ENCODE measurements around the gene FKBP10. TPM values are rescaled to one million over a fixed set of nuclear protein-coding genes. Genes with fewer than 3 reads are reported as not detected.

FKBP10 gene
- total and polyA plus RNA-seq, 10 of the 15 experiments (the other 5 are each of a cell fraction or from before 2014, with no cell fraction given), result 0.02 to 4.7 (median 1.8) TPM

GRCh38 chr17:41835800-41836549 lies 23.2 kb downstream of the FKBP10 start, which contains the start of gene NT5C3B:
TSS of gene NT5C3B (minus strand) at chr17:41836232. CDS start at chr17:41836193, 39 bp downstream.
- FAIRE-seq (no peak), DNase-seq (ENCODE audit: low read depth, low spot score) (no peak), ATAC-seq (peak; percentile 94)
- Histone ChIP-seq H3K9me3 (replicated peaks; ENCODE audit: control insufficient read depth, insufficient read depth, low read length) (no peaks in the 10 kb centered on the region), H3K79me2 (ENCODE audit: control insufficient read depth, insufficient read depth, low read length) (peaks cover 2% of the 10 kb centered on the region), H3K27ac (ENCODE audit: control insufficient read depth, insufficient read depth) (peak within 1 kb of the TSS; percentile 55), H3K4me1 (ENCODE audit: control insufficient read depth, insufficient read depth, low read length) (peaks cover 9% of the 10 kb centered on the region; the same call in 1 of the 2 replicates), H2AFZ (ENCODE audit: control insufficient read depth, low read depth, low read length) (peak within 1 kb of the TSS; percentile 90), H4K20me1 (ENCODE audit: control insufficient read depth, insufficient read depth) (no peaks in the 10 kb centered on the region), H3K4me3 (peak within 1 kb of the TSS; percentile 92), H3K36me3 (ENCODE audit: control insufficient read depth in 2 of 2, insufficient read depth in 2 of 2, low read length in 1 of 2) (no peaks in the 10 kb centered on the region), H3K9ac (ENCODE audit: control insufficient read depth, insufficient read depth, low read length) (peak within 1 kb of the TSS; percentile 89), H3K4me2 (ENCODE audit: control insufficient read depth, insufficient read depth) (peak within 1 kb of the TSS; percentile 95), H3K27me3 (replicated peaks in 1 of 2; ENCODE audit: control insufficient read depth in 2 of 2, insufficient read depth in 2 of 2, low read length in 1 of 2) (no peaks in the 10 kb centered on the region)
- ChIA-PET SMC1A (ENCODE audit: uncharacterized antibody, unreplicated experiment) (interaction anchor here (1.3 to 2.0 kb wide), 3 partner anchors 12 to 27 kb away, joined by 3 to 4 read pairs (median 4); no protein-coding TSS in a partner anchor), POLR2A (interaction anchor here (0.6 to 1.9 kb wide), 5 partner anchors 14 to 694 kb away, joined by 3 to 6 read pairs (median 4); partner anchors contain the start of gene KLHL11), RAD21 (ENCODE audit: unreplicated experiment) (no interaction called here), CTCF (interaction anchor here (0.9 to 1.7 kb wide), 3 partner anchors 12 to 124 kb away, joined by 3 to 5 read pairs (median 3); no protein-coding TSS in a partner anchor)
- BruUV-seq (replicated peaks), result no TSS peak
- intact Hi-C loops (cut with micrococcal nuclease; ENCODE audit: unreplicated experiment) (no loop called here), in situ Hi-C loops (cut with MboI) (no loop called here)
- WGBS (ENCODE audit: insufficient coverage, insufficient replicate concordance, low lambda C conversion rate, missing lambda C conversion rate), result 3% methylated on average over 43 of the region's 72 CpGs
- TF ChIP-seq GATAD2B (conservative IDR thresholded peaks at IDR 0.05; ENCODE audit: low read depth) (peak; percentile 51), PAX8 (IDR thresholded peaks at IDR 0.05) (no peak), ZNF687 (IDR thresholded peaks at IDR 0.05) (peak; percentile 47), E2F4 (IDR thresholded peaks at IDR 0.05; ENCODE audit: low read depth, low read length) (no peak), CHD1 (IDR thresholded peaks at IDR 0.05; ENCODE audit: low read depth, low read length) (no peak), MEF2A (IDR thresholded peaks at IDR 0.05; ENCODE audit: insufficient read depth, low read depth, low read length) (no peak), POLR2A (IDR thresholded peaks at IDR 0.05; ENCODE audit: low read depth, low read length) (peak; percentile 86), NKRF (conservative IDR thresholded peaks at IDR 0.05) (0 out of 2 replicates have a peak, but pooled peaks have one; percentile 19), SRF (IDR thresholded peaks at IDR 0.05; ENCODE audit: low read depth in 2 of 2, low read length in 2 of 2) (peak; percentile 18 to 77; a peak in 2 of 4 replicates), EGR1 (IDR thresholded peaks at IDR 0.05; ENCODE audit: borderline replicate concordance in 1 of 2, low read depth in 2 of 2, low read length in 2 of 2) (peak in 1 of 2 experiments; percentile 38; a peak in 1 of 3 replicates), NRF1 (conservative IDR thresholded peaks at IDR 0.05; ENCODE audit: low read depth, low read length) (peak; percentile 30; the same call in 1 of the 2 replicates), BACH1 (IDR thresholded peaks at IDR 0.05; ENCODE audit: borderline replicate concordance) (peak; percentile 36; the same call in 1 of the 2 replicates), DPF2 (IDR thresholded peaks at IDR 0.05) (0 out of 2 replicates have a peak, but pooled peaks have one; percentile 21), IRF5 (IDR thresholded peaks at IDR 0.05; ENCODE audit: borderline replicate concordance) (no peak)

Measured in GM12878 (cell line).